Stimulated activated CD4-positive, alpha-beta T cell treated with anti-CD3 and anti-CD28 coated beads, Interleukin-1b, Interleukin-23, amount 100 ng/mL, for 24 hours (primary cell): ENCODE data around the gene EOGT.

Experiments
- DNase-seq, 4 experiments: peaks; one replicate each; pipeline ENCODE4 v3.0.0-alpha.2; 2020; ENCODE audit warnings: low read depth in 4 of 4, low spot score in 1 of 4

Gene EOGT

DNA sequence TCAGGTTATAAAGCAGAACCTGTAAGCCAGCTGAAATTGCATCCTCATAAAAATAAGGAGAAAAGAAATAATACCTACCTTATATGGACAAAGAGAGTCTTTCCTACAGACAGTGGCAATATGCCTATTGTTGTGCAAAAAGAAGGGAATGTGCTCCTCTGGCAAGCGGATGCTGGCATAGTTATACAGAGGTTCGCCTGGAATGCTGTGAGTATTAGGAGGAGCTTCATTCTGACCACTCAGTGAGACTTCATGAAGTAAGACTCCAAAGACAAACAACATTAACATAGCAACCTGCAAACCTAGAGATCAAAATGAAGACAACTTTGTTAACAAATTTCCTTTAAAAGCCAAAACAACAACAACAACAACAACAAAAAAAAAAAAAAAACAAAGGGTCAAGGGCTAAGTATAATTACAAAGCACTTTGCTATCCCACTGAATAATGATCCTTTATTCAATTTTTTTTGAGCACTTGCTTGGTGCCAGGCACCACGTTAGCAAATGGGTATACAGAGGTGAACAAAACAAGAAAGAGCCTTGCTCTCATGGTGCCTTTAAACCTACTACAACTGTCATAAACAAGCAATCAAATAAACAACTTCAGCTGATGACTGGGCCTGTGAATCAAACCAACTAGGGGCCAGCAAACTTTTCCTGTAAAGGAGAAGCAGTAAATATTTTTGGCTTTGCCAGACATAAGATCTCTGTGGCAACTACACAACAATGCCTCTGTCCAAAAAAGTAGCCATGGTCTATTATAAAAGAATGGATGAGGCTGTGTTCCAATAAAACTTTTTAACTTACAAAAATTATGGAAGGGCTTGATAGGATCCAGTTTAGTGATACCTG is 3.7 kb downstream of the EOGT start:
- no peak for DNase-seq

DNA sequence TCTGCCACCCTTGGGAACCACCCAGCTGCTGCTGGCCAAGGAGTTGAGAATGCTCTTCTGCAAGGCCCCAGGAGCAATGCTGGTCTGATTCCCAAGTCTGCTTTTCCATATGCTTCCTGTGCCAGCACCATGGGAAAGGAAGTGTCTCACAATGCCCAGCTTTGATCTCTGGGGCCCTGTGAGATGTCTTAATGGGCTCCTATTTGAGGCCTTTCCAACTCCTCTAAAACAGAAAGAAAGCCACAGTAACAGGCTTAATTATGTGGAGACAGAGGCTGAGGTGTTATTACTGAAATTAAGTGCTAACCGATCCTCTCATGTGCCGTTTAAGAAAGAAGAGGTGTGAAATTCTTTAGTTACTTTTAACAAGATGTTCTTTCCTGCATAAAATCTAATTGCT is 4.5 kb downstream of the EOGT start:
- no peak for DNase-seq

DNA sequence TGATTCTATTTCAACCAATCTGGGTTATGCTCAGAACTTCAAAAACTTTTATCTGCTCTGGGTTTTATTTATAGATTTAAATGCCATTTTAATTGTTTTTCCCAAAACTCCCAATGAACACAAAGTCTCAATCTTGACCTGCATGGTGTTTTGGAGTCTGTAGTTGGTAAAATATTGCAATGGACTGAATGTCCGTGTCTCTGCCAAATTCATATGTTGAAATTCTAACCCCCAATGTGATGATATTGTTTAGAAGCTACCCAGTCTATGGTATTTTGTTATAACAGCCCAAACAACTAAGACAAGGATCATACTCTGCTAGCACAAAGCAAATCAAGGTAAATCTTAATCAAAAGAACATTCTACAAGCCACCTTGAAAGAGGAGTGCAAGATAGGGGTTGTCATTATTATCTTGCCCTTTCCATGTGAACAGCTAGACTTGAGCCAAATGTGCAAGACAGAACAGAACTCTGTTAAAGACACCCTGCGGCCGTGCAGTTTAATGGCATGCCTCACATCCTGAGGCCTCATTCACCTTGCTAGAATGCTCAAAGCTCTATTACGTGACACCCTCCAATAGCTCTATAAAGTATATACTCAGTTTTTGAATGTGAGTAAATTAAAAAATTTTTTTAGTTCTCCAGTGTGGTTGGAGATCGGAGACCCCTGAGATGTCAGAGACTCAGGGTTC is 7.5 kb downstream of the EOGT start:
- DNase-seq: no peak

DNA sequence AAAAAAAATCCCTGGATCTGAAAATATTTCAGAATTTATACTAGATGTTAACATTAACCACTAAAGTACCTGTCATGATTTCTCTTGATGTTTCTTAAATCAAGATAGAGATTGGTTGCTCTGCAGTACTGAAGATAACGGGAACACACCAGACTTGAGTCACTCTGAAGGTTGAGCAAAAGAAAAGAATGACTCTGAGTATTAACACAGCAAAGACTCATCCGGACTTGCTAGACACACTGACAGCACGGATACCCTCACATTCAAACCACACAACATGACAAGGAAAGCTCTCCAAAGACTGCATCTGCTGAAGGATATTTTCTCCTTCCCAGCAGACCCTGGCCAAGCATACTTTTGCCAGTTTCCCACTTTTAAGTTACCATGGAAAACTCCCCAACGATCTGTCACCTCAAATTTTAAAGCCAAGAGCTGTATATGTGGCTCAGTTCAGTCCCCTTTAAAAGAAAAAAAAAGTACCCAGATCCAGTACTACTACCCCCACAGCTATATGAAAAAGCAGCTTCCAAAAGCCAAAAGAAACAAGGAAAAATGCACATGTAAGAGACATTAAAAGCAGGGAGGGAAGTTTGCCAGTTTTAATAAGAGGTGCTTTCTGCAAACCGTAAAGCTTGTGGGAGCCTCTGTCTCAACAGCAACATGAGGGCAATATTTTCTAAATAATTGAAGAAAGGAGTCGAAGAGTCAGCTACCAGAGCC is 8.3 kb downstream of the EOGT start:
- DNase-seq: no peak

DNA sequence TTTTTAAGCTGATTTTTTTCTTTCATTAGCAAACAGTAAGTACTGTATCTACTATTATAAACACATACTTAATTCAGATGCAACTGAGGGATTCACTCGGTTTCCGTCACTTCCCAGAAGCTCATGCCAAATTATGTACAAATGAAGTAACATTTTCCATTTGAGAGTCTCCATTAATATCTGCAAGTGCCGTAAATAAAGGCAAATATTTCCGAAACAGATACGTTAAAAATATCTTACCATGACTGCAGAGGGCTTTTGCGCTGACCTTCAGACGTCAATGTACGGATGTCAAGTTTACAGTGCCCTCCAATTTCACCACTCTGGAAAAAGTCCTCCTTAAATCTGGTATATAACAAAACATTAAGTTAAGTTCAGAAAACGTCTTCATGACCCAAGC is 9.3 kb downstream of the EOGT start:
- no peak for DNase-seq

DNA sequence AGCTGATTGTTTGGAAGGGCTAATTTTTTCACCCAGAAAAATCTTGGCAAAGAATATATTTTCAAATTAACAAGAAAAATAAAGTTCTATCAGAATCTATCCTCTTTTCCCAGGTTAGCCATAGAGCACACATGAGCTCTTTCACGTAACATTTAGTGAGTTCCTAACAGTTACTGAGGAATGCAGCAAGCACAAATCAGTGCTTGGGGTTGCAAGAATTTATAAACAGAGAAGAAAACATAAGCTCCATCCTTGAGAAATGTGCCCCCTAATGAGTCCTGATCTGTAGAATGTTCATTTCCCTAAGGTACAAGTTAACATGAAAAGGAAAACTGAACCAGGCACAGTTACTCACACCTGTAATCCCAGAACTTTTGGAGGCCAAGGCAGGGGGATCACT is 13.9 kb downstream of the EOGT start:
- DNase-seq: no peak

DNA sequence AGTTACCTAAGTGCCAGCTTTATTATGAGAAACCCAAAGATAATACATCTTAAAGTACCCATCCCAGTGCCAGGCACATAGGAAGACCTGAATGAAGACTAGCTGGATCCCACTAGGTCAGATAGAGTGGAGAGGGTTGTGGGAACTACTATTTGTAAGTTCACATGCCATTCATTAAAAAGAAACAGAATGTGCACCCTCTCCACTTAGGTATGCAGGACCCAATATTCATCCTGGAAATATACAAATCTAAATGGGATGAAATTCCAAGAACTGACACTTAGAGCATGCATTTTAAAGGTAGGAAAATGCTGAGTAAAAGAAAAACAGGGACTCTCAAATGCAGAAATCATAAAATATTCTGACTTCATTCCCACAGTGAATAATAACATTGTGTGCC is 14.3 kb downstream of the EOGT start:
- DNase-seq: no peak

DNA sequence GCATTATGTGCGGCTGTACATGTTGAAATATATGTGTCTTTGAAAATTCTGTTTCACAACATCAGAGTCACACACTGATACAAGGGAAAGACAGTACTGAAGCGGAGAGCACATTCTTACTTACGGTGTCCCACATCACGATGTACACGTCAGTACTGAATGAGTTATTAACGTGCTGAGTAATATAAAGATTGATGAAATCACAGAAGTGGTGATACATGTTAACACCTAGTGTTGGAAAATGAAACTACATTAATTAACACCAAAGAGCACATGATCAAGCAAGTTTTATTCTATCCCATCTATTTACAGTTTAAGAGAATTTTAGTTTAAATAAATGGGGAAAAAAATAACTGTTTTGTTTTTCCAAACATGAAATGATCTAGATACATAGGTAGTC is 15.6 kb downstream of the EOGT start:
- no peak for DNase-seq

DNA sequence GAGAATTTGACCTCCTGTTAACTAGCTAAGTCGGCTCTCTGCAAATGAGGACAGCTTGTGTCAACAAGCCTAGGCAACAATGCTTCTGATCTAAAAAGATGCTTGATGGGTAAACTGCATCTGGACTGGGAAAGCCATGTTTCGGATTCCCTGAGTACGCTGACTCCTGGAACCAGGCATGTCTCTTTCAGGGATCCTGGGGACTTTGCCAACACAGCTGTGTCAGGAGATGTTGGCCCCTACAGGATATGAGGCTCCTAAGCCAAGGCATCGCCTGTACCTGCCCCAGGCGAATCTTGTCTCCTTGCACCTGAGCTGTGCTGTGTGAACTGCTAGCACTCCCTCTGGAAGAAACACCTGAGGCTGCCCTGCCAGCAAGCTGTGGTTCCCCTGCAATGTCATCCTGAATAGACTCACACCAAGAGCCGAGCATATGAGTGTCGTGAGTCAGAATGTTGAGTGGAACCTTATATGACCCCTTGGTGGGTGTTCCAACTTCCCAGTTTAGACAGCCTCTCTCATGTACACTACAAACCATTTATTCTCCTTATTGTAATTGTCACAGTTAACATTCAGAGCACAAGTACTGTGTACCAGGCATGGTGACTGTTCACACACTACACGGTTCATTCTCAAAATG is 17.0 kb downstream of the EOGT start:
- DNase-seq: no peak

DNA sequence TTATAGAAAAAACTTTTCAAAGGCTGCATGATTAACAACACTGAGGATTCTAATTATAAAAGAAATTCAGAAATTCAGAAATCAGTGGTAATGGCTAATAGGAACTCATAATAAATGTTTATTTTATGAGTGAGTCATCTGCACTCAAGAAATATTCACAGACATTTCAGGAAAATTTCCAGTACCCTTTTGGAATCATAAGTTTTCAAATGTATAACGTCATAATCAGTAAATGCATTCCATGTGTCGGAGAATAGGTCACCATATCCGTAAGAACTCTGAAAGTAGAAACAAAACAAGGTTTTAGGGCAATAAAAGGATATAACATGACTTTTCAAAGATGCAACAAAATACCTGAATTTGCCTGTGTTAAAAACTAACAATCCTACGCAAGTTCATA is 24.7 kb downstream of the EOGT start:
- no peak for DNase-seq

DNA sequence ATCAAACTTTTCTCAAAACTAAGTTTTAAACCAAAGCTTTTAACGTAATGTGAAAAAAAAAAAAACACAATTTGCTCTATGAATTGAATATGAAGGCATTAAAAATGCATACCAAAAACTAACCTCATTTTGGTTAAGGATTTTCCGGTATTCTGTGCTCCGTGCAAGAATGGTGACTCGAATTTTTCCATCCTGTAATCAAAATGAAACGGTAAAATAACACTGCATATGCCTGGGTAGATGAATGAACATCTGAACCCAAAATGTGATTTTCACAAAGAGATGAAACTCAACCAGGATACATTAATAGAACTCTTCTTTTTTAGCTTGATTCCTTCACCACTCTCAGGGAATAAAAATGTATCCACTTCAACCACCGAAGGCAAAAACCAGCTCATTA is 26.2 kb downstream of the EOGT start:
- DNase-seq: no peak

DNA sequence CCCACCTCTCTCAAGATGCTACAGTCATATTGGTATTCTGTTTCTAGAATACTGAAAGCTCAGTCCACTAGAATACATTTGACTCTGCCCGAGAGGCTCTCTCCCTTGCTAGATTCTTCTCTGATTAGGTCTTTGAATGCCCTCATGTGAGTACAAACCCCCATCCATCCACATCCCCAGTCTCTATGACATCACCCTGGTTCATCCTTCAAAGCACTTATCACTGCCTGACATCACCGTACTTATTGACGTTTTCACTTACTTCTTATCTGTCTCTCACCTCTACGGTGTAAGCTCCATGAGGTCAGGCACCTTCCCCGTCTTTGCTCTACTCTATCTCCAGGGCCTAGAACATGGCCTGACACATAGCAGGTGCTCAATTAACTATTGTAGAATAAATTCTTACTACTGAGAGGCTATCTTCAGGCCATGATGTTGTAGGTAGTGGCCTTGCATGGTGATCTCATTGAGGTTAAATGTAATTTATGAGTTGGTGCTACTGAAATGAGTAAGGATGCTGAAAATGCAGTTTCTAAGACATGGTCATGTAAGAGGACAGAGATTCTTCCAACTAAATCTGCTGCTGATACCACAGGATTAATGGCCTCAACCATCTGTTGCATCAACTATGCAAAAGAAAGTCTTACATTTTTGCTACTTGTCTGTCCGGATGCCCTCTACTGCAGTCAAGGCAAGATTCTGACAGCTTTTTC is 26.8 kb downstream of the EOGT start:
- DNase-seq: no peak

DNA sequence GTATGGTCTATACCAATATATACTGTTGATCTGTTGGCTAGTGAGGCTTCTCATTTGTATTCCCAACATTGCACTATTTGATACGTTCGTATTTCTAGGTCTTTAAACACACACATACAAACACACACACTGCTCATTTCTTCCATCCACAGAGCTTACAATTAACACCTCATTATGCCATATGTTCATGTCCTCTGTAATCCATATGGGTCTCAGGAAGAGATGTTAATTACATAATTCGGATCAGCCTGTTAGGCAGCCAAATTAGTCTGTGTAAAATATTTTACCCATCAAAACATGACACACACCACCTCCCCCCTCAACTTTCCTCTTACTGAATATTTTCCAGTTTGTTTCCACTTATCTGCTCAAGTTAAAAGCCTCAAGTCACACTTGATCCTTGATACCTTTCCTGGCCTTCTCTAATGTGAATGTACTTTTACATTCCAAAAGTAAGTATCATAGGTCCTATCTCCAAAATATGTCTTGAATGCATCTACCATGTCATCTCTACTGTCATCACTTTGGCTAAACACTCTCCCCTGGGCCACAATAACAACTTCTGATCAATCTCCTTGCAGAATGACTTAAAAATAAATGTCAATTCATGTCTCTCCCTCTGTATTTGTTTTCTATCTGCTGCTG is 28.2 kb downstream of the EOGT start:
- no peak for DNase-seq

DNA sequence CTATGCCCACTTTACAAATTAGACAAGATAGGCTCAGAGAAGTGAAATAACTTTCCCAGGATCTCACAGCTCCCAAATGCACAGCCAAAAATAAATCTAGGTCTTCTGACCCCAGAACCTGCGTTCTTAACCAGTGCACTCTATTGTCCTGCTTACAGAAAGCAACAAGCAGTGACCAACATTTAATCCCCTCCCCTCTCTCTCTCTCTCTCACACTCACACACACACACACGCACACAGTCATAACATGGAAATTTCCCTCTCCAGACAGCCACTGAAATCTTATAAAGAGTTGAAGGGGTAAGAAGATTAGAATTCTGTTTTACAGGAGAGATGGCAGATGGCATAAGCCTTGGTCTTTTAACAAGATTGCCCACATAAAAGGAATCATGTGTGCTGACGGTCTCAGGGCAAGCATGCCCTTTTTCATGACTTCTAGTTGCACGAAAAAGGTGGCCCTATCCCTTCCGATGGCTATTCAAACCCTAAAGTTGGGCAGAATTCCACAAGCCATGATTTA is 29.4 kb downstream of the EOGT start:
- no peak for DNase-seq

DNA sequence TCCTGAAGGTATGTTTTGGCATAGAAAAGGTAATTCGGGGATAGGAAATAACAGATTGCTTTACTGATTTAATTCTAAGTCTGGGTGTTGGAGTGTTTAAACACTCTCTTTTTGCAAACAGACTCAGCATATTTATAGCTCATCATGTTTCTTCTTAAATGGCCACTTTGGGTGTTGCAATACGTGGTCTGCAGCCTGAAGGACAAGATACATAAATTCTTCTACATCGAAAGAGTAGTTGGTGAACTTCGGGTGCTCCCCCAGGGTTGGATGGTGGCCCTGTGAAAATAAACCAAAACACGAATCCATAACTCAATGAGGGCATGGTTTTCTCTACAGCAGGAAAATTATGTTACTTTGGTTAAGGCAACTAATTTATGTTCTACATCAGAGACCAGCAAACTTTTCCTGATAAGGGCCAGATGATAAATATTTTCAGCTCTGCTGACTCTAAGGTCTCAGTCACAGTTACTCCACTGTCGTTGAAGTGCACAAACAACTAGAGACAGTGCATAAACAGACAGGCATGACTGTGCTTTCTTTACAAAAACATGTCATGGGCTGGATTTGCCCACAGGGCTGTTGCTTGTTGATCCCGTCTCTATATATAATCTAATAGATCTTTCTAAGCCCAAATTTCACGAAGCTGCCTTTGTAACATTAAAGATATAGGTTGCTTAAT is 35.9 kb downstream of the EOGT start:
- DNase-seq: no peak

DNA sequence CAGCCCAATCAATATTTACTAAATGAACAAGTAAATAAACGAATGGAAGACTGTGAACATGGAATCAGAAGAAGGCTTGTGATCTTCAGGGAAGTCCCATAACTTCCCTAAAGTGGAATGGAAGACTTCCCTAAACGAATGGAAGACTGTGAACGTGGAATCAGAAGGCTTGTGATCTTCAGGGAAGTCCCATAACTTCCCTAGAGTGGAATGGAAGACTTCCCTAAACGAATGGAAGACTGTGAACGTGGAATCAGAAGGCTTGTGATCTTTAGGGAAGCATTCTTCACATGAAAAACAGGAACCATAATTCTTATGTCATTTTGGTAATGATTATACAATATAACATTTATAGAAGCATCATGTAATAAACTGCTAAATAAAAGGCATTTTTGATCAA is 38.8 kb downstream of the EOGT start:
- DNase-seq: no peak

DNA sequence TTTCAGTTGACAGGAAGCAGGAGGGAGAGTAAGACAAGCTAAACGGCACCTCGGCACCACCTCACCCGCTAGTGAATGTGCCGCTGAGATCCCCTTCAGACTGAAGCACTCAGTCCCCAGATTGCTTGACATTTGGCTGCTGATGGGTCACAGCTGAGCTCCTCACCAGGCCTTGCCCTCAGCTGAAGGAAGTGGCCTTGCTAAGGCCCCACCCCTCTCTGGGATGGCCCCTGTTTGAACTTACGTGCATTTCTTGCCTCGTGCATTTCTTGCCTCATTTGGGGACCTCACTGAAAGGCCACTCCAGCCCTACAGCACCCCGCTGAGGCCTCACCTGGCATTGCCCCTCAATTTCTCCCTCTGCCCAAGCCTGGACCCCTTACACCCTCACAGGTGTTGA is 39.8 kb downstream of the EOGT start:
- no peak for DNase-seq

DNA sequence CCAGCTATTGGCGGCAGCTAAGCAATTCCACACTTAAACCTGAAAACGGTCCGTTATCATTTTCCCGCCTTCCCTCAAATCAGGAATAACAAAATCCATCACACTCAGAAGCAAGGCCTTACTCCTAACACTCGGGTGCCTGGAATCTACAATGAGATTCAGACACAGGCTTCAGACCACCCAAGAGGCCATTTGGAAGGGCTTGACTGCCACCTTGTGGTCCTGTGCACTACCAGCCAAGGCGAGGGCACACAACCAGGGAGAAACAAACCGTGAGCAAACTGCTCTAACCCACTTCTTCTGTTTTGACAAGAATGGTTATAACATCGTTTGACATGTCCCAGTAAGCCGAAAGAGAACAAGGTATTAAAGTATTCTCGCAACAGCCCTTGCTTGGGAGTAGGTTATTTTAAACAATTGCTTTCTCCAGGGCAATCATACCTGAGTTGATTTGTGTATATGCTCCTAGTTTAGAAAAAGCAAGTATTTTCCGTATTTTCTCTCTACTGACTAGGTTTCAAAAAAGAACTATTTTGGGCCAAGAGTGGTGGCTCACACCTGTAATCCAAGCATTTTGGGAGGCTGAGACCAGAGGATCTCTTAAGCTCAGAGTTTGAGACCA is 41.0 kb downstream of the EOGT start:
- DNase-seq: no peak

DNA sequence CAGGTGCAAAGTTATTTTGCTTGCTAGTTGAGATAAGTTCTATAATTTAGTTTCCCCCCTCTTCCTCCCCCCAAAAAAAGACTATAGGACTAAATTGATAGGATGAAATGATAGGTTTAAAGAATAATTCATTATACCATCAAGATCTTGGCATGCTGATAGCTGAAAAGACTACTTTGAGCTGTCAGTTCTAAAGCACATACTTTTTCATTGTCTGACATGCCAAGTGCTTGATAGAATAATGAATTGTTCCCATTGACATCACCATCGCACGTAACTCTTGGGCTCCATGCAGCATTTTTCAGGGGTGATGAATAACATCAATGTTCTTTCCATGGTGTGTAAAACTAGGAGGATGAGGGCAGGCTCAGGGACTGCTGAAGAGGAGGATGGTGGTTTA is 48.8 kb downstream of the EOGT start:
- no peak for DNase-seq
